Measurements from ENCODE around the gene PYROXD2. TPM values are rescaled to one million over a fixed set of nuclear protein-coding genes. Genes with fewer than 3 reads are reported as not detected.

Gene PYROXD2
- total and polyA plus RNA-seq, 2 of the 8 experiments (the other 6 are each of a cell fraction or from before 2014, with no cell fraction given) = 3.2 to 5.4 TPM

GRCh38 chr10:98405422-98405821 is 9.6 kb downstream of the PYROXD2 start (continued):
- no peak for TF ChIP-seq USF2 (IDR thresholded peaks at IDR 0.05; ENCODE audit: low read length)
- no peak for TF ChIP-seq CBX8 (IDR thresholded peaks at IDR 0.05; ENCODE audit: borderline replicate concordance, low read depth, low read length)
- TF ChIP-seq RFX5 (IDR thresholded peaks at IDR 0.05; ENCODE audit: borderline replicate concordance, low read depth, low read length) = no peak
- no peak for TF ChIP-seq ATF2 (IDR thresholded peaks at IDR 0.05; ENCODE audit: low read length)
- TF ChIP-seq SRF (IDR thresholded peaks at IDR 0.05; ENCODE audit: low read depth, low read length) = no peak
- TF ChIP-seq JUND (IDR thresholded peaks at IDR 0.05; ENCODE audit: low read length) = no peak
- no peak for TF ChIP-seq FOSL1 (IDR thresholded peaks at IDR 0.05; ENCODE audit: insufficient read depth, low read depth, low read length)

Data from H1 (cell line).